Measurements from ENCODE around the gene MDK. TPM values are rescaled to one million over a fixed set of nuclear protein-coding genes. Genes with fewer than 3 reads are reported as not detected.

The MDK gene
- total RNA-seq, 1 experiment from 2014 or later: 399 TPM

- intact Hi-C loops (cut with micrococcal nuclease; ENCODE audit: unreplicated experiment): loop anchor here (5.0 kb wide), 1 partner anchor 256 kb away; the partner anchor contains the start of genes ATG13 and HARBI1
- CTCF ChIA-PET: interaction anchor here (0.7 kb wide), 2 partner anchors 46 to 302 kb away, joined by 3 to 4 read pairs; no protein-coding TSS in a partner anchor
- no peak for TF ChIP-seq EZH2 (IDR thresholded peaks at IDR 0.05; ENCODE audit: low read depth)
- TF ChIP-seq CTCF (conservative IDR thresholded peaks at IDR 0.05): no peak
- peaks cover 11% of the 10 kb centered on the region; the same call in 1 of the 2 replicates for H4K20me1 ChIP-seq (ENCODE audit: insufficient read depth)
- no peaks in the 10 kb centered on the region for H3K36me3 ChIP-seq (ENCODE audit: low read depth)
- H3K27me3 ChIP-seq (ENCODE audit: insufficient read depth, low read depth): no peaks in the 10 kb centered on the region
- H3K4me3 ChIP-seq: no peak overlapping the region
- H3K27ac ChIP-seq: no peak overlapping the region
- peaks cover 12% of the 10 kb centered on the region; the same call in 1 of the 2 replicates for H3F3A ChIP-seq (ENCODE audit: insufficient read depth, low read depth)
- POLR2A ChIA-PET (ENCODE audit: unreplicated experiment): interaction anchor here (0.5 kb wide), 1 partner anchor 179 kb away, joined by 3 read pairs; no protein-coding TSS in a partner anchor
- no peak overlapping the region for H2AFZ ChIP-seq
- H3K79me2 ChIP-seq (ENCODE audit: low read depth): peaks cover 29% of the 10 kb centered on the region
- no peak overlapping the region for H3K4me2 ChIP-seq
- H3K9me2 ChIP-seq (ENCODE audit: insufficient read depth): no peaks in the 10 kb centered on the region
- H3K4me1 ChIP-seq (replicated peaks; ENCODE audit: insufficient read depth): peaks cover 22% of the 10 kb centered on the region
- no peak for DNase-seq
- no TSS peak for BruUV-seq (replicated peaks)
- no peaks in the 10 kb centered on the region for H3K9me3 ChIP-seq (ENCODE audit: insufficient read depth, low read depth)
These were observed 20.6 kb upstream of the MDK start for GRCh38 chr11:46360878-46361277.

- Histone ChIP-seq H3K9me2 (ENCODE audit: insufficient read depth) (no peaks in the 10 kb centered on the region), H4K20me1 (ENCODE audit: insufficient read depth) (peaks cover 11% of the 10 kb centered on the region; the same call in 1 of the 2 replicates), H3K4me2 (no peak overlapping the region), H3K4me3 (no peak overlapping the region), H2AFZ (no peak overlapping the region), H3K27ac (no peak overlapping the region), H3F3A (ENCODE audit: insufficient read depth, low read depth) (peaks cover 12% of the 10 kb centered on the region; the same call in 1 of the 2 replicates), H3K79me2 (ENCODE audit: low read depth) (peaks cover 22% of the 10 kb centered on the region), H3K36me3 (ENCODE audit: low read depth) (no peaks in the 10 kb centered on the region), H3K9me3 (ENCODE audit: insufficient read depth, low read depth) (no peaks in the 10 kb centered on the region), H3K4me1 (replicated peaks; ENCODE audit: insufficient read depth) (peaks cover 22% of the 10 kb centered on the region), H3K27me3 (ENCODE audit: insufficient read depth, low read depth) (no peaks in the 10 kb centered on the region)
- no peak for DNase-seq
- POLR2A ChIA-PET (ENCODE audit: unreplicated experiment): no interaction called here
- no TSS peak for BruUV-seq (replicated peaks)
- TF ChIP-seq EZH2 (IDR thresholded peaks at IDR 0.05; ENCODE audit: low read depth) (no peak), CTCF (conservative IDR thresholded peaks at IDR 0.05) (no peak)
- intact Hi-C loops (cut with micrococcal nuclease; ENCODE audit: unreplicated experiment): loop anchor here (2.0 to 5.0 kb wide), 2 partner anchors 119 to 256 kb away; partner anchors contain the start of genes ATG13 and HARBI1
- CTCF ChIA-PET: interaction anchor here (0.7 kb wide), 1 partner anchor 47 kb away, joined by 3 read pairs; no protein-coding TSS in a partner anchor
These were observed 19.9 kb upstream of the MDK start for GRCh38 chr11:46361283-46362155.

GRCh38 chr11:46362156-46363030, 19.1 kb upstream of the MDK start:
- H3K27me3 ChIP-seq (ENCODE audit: insufficient read depth, low read depth): no peaks in the 10 kb centered on the region
- H3K9me2 ChIP-seq (ENCODE audit: insufficient read depth): no peaks in the 10 kb centered on the region
- H3K4me2 ChIP-seq: peak overlapping the region; percentile 90
- H3K4me3 ChIP-seq: no peak overlapping the region
- peaks cover 13% of the 10 kb centered on the region for H3K79me2 ChIP-seq (ENCODE audit: low read depth)
- ChIA-PET CTCF (no interaction called here), POLR2A (ENCODE audit: unreplicated experiment) (no interaction called here)
- H3K4me1 ChIP-seq (replicated peaks; ENCODE audit: insufficient read depth): peaks cover 22% of the 10 kb centered on the region
- no peak overlapping the region for H2AFZ ChIP-seq
- intact Hi-C loops (cut with micrococcal nuclease; ENCODE audit: unreplicated experiment): loop anchor here (2.0 to 5.0 kb wide), 2 partner anchors 120 to 255 kb away; partner anchors contain the start of genes ATG13 and HARBI1
- TF ChIP-seq EZH2 (IDR thresholded peaks at IDR 0.05; ENCODE audit: low read depth) (no peak), CTCF (conservative IDR thresholded peaks at IDR 0.05) (no peak)
- no peaks in the 10 kb centered on the region for H3K9me3 ChIP-seq (ENCODE audit: insufficient read depth, low read depth)
- no peak for DNase-seq
- no peaks in the 10 kb centered on the region for H3K36me3 ChIP-seq (ENCODE audit: low read depth)
- H4K20me1 ChIP-seq (ENCODE audit: insufficient read depth): peaks cover 11% of the 10 kb centered on the region; the same call in 1 of the 2 replicates
- BruUV-seq (replicated peaks): no TSS peak
- peaks cover 12% of the 10 kb centered on the region; the same call in 1 of the 2 replicates for H3F3A ChIP-seq (ENCODE audit: insufficient read depth, low read depth)
- H3K27ac ChIP-seq: peak overlapping the region; percentile 47
